ENCODE data around the gene TTYH3.
"Not testable (repeated sequence)": the region's sequence is repeated elsewhere in the genome, so short reads cannot be mapped to it uniquely, and the experiment has no call there.

TTYH3 gene

GRCh38 chr7:2691011-2691707, 59.4 kb downstream of the TTYH3 start:
- DNase-seq, result no peak

GRCh38 chr7:2691932-2692439, 60.2 kb downstream of the TTYH3 start:
- not testable (repeated sequence) for DNase-seq

- no peak for DNase-seq
Measured at GRCh38 chr7:2692543-2692942, 60.8 kb downstream of the TTYH3 start.

- DNase-seq, result not testable (repeated sequence)
Measured at GRCh38 chr7:2693420-2694121, 61.8 kb downstream of the TTYH3 start.

- DNase-seq, result not testable (repeated sequence)
Measured at GRCh38 chr7:2694122-2694436, 62.3 kb downstream of the TTYH3 start.

- DNase-seq, result no peak
Measured at GRCh38 chr7:2698581-2699288, 66.9 kb downstream of the TTYH3 start.

GRCh38 chr7:2699289-2699620, 67.5 kb downstream of the TTYH3 start:
- no peak for DNase-seq

- DNase-seq, result no peak
Measured at GRCh38 chr7:2700141-2700850, 68.5 kb downstream of the TTYH3 start.

GRCh38 chr7:2701424-2701823, 69.6 kb downstream of the TTYH3 start:
- DNase-seq, result no peak

GRCh38 chr7:2701832-2702593, 70.2 kb downstream of the TTYH3 start:
- no peak for DNase-seq

GRCh38 chr7:2702594-2702957, 70.8 kb downstream of the TTYH3 start:
- no peak for DNase-seq

GRCh38 chr7:2705371-2706096, 73.7 kb downstream of the TTYH3 start:
- no peak for DNase-seq

- DNase-seq, result no peak
Measured at GRCh38 chr7:2706685-2707126, 74.9 kb downstream of the TTYH3 start.

- DNase-seq, result no peak
Measured at GRCh38 chr7:2707481-2707880, 75.7 kb downstream of the TTYH3 start.

- DNase-seq, result no peak
Measured at GRCh38 chr7:2708041-2708440, 76.3 kb downstream of the TTYH3 start.

GRCh38 chr7:2708547-2709310, 76.9 kb downstream of the TTYH3 start:
- no peak for DNase-seq

GRCh38 chr7:2709553-2710285, 77.9 kb downstream of the TTYH3 start:
- peak; percentile 25 for DNase-seq

GRCh38 chr7:2710286-2710655, 78.5 kb downstream of the TTYH3 start:
- DNase-seq, result no peak

- no peak for DNase-seq
Measured at GRCh38 chr7:2710901-2711551, 79.2 kb downstream of the TTYH3 start.
